Endodermal cell (in vitro differentiated cells): ENCODE data around the gene NEK3. TPM values are rescaled to one million over a fixed set of nuclear protein-coding genes. Genes with fewer than 3 reads are reported as not detected.
A peak's percentile ranks its signal among the peaks of the same experiment; 100 is the strongest.
"Not testable (repeated sequence)": the region's sequence is repeated elsewhere in the genome, so short reads cannot be mapped to it uniquely, and the experiment has no call there.

Experiments
- DNase-seq: peaks from one replicate; pipeline ENCODE4 v3.0.0-alpha.2; 2017
- H3K27ac ChIP-seq: 2 replicates; pipeline ENCODE4 v1.5.1; 2013; ENCODE audit warnings: mild to moderate bottlenecking, low read depth, low read length, moderate library complexity
- H3K27me3 ChIP-seq: 2 replicates; pipeline ENCODE4 v1.6.1; 2013; ENCODE audit warnings: mild to moderate bottlenecking, low read length, moderate library complexity; ENCODE audit not compliant: insufficient read depth, control insufficient read depth, poor library complexity, severe bottlenecking
- H3K36me3 ChIP-seq: 2 replicates; pipeline ENCODE4 v1.7.0; 2013; ENCODE audit warnings: mild to moderate bottlenecking, low read length, moderate library complexity; ENCODE audit not compliant: control insufficient read depth, insufficient read depth
- H3K4me1 ChIP-seq: one replicate; pipeline ENCODE4 v1.7.0; 2013; ENCODE audit warnings: low read length; ENCODE audit not compliant: control insufficient read depth, insufficient read depth
- H3K4me3 ChIP-seq: 2 replicates; pipeline ENCODE4 v1.5.1; 2013; ENCODE audit warnings: mild to moderate bottlenecking, low read length, moderate library complexity
- H3K9ac ChIP-seq: 2 replicates; pipeline ENCODE4 v1.6.1; 2013; ENCODE audit warnings: mild to moderate bottlenecking, low read length, moderate library complexity; ENCODE audit not compliant: poor library complexity, severe bottlenecking; ENCODE audit errors: extremely low read depth
- H3K9me3 ChIP-seq: 2 replicates; pipeline ENCODE4 v1.6.1; 2013; ENCODE audit warnings: mild to moderate bottlenecking, low read length, moderate library complexity; ENCODE audit not compliant: control insufficient read depth
- H3K27ac Mint-ChIP-seq: 2 replicates; pipeline ENCODE4 v1.8.0; 2020; ENCODE audit warnings: mixed read lengths
- H3K27me3 Mint-ChIP-seq: 2 replicates; pipeline ENCODE4 v1.8.0; 2021; ENCODE audit warnings: mild to moderate bottlenecking, mixed read lengths; ENCODE audit not compliant: insufficient read depth
- H3K36me3 Mint-ChIP-seq: 2 replicates; pipeline ENCODE4 v1.8.0; 2020; ENCODE audit warnings: low read depth, mixed read lengths
- H3K4me1 Mint-ChIP-seq: 2 replicates; pipeline ENCODE4 v1.8.0; 2020; ENCODE audit warnings: mixed read lengths
- H3K4me3 Mint-ChIP-seq: 2 replicates; pipeline ENCODE4 v1.8.0; 2020; ENCODE audit warnings: mild to moderate bottlenecking, moderate library complexity, mixed read lengths
- H3K9me3 Mint-ChIP-seq: 2 replicates; pipeline ENCODE4 v1.8.0; 2020; ENCODE audit warnings: mild to moderate bottlenecking, mixed read lengths
- WGBS, 2 experiments: methylation state at CpG; one replicate each; pipeline versions ENCODE4 v1.1.5 to v1.1.7; 2013; ENCODE audit warnings: missing lambda C conversion rate in 2 of 2, mixed read lengths in 1 of 2; ENCODE audit not compliant: insufficient coverage in 1 of 2, insufficient read length in 1 of 2; 5-methylcytosine and 5-hydroxymethylcytosine counted together
- long read RNA-seq, 4 experiments: library from polyadenylated mRNA in 2 of 4; library from RNA in 1 of 4; library from capped mRNA in 1 of 4; stranded (forward) in 3 of 4; unstranded in 1 of 4; transcript quantifications; one replicate each; pipeline ENCODE4 v2.0.0, GENCODE V29; 2020 to 2021; ENCODE audit warnings: inconsistent platforms in 1 of 4
- polyA plus RNA-seq, 2 experiments: library from polyadenylated mRNA; stranded (reverse); fragments of 50-300 nt; gene quantifications; one replicate each; pipeline ENCODE4 v1.2.3, GENCODE V29; 2013
- total RNA-seq, 2 donors: library from RNA; stranded (reverse); fragmentation: NEBNext Ultra II Directional in 1 of 2; extraction: Animal tissue kit (Norgen Biotek cat#: 25700) in 1 of 2; gene quantifications; 2 replicates in 1 of 2; 3 replicates in 1 of 2; pipeline ENCODE4 v1.2.1, GENCODE V29; 2021
- TF ChIP-seq, protein P1 (sequence below): fragments of 200-600 bp; sonication (generic); conservative IDR thresholded peaks from 2 replicates; pipeline ENCODE4 v1.5.0; 2021; ENCODE audit warnings: antibody characterized with exemption, mild to moderate bottlenecking

Gene NEK3, protein sequence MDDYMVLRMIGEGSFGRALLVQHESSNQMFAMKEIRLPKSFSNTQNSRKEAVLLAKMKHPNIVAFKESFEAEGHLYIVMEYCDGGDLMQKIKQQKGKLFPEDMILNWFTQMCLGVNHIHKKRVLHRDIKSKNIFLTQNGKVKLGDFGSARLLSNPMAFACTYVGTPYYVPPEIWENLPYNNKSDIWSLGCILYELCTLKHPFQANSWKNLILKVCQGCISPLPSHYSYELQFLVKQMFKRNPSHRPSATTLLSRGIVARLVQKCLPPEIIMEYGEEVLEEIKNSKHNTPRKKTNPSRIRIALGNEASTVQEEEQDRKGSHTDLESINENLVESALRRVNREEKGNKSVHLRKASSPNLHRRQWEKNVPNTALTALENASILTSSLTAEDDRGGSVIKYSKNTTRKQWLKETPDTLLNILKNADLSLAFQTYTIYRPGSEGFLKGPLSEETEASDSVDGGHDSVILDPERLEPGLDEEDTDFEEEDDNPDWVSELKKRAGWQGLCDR
- total RNA-seq = 10 to 100 TPM; 30.7 to 48.8 TPM
- 38.5 TPM for polyA plus RNA-seq (2013, experiment 1 of 2)
- 38.2 TPM for polyA plus RNA-seq (2013, experiment 2 of 2)
- long read RNA-seq, experiment 1, partial matches to known transcripts = 7 of 15 reads
- long read RNA-seq, experiment 1, other reads (novel, unspliced or antisense) = 4 of 15 reads
- long read RNA-seq, experiment 2, transcript NEK3-205 (16 exons, 2,396 nt) = major isoform, 13 of 58 reads
- long read RNA-seq, experiment 2, partial matches to known transcripts = 4 of 58 reads
- long read RNA-seq, experiment 2, other reads (novel, unspliced or antisense) = 38 of 58 reads
- long read RNA-seq, experiment 3, transcript NEK3-205 (16 exons, 2,396 nt) = major isoform, 20 of 88 reads
- long read RNA-seq, experiment 3, partial matches to known transcripts = 16 of 88 reads
- long read RNA-seq, experiment 3, other reads (novel, unspliced or antisense) = 47 of 88 reads
- long read RNA-seq, experiment 4, transcript NEK3-205 (16 exons, 2,396 nt) = major isoform, 18 of 59 reads
- long read RNA-seq, experiment 4, partial matches to known transcripts = 10 of 59 reads
- long read RNA-seq, experiment 4, other reads (novel, unspliced or antisense) = 31 of 59 reads

DNA sequence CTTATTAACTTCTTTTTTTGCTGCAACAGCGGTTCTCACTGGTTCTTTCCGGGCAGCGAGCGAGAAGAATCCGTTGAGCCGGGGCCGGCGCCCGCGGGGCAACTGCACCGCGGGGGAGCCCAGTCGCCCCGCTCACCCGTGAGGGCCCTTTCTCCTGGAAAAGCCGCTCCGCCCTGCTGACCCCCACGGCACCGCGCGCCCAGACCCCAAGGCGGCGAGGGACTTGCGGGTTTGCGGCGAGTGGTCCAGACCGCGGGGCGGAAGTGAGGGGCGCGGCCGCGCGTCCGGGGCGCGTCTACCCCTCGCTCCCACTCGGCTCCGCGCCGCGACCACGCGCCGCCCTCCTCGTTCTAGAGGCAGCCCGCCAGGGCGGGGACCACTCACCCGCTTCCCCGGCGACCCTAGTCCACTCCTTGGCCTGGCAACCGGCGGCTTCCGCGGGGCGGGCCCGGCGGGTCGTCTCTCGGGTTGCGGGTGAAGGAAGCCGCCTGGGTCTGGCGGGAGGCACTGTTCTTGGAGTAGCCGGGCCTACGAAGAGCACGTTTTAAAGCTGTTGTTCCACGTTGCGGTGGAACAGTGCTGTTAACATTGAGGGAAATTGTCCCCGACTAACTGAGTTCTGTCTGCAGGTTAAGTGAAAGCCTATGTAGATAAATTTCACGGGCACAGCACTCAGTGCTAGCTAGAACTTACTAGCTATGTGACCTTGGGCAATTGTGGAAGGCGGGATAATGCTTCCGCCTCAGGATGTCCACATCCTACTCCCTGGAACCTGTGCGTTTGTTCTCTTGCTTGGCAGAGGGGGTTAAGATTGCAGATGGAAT lies at the start of gene NEK3:
NEK3 (minus strand) TSS at position 439 of the 824 bp plus-strand sequence. CDS start 3,406 bp downstream, outside the sequence.
- no peaks in the 10 kb centered on the region for H3K9me3 ChIP-seq
- H3K27ac ChIP-seq = peak within 1 kb of the TSS; percentile 33
- H3K27me3 ChIP-seq = no peaks in the 10 kb centered on the region
- peaks cover 7% of the 10 kb centered on the region for H3K36me3 ChIP-seq
- H3K9me3 Mint-ChIP-seq = peaks cover 5% of the 10 kb centered on the region
- peaks cover 13% of the 10 kb centered on the region for H3K27me3 Mint-ChIP-seq
- DNase-seq = peak; percentile 89
- TF ChIP-seq, protein P1, sequence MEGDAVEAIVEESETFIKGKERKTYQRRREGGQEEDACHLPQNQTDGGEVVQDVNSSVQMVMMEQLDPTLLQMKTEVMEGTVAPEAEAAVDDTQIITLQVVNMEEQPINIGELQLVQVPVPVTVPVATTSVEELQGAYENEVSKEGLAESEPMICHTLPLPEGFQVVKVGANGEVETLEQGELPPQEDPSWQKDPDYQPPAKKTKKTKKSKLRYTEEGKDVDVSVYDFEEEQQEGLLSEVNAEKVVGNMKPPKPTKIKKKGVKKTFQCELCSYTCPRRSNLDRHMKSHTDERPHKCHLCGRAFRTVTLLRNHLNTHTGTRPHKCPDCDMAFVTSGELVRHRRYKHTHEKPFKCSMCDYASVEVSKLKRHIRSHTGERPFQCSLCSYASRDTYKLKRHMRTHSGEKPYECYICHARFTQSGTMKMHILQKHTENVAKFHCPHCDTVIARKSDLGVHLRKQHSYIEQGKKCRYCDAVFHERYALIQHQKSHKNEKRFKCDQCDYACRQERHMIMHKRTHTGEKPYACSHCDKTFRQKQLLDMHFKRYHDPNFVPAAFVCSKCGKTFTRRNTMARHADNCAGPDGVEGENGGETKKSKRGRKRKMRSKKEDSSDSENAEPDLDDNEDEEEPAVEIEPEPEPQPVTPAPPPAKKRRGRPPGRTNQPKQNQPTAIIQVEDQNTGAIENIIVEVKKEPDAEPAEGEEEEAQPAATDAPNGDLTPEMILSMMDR = no peak
- H3K9ac ChIP-seq = peak within 1 kb of the TSS; percentile 54
- H3K4me3 Mint-ChIP-seq = peak within 1 kb of the TSS; percentile 84
- peak within 1 kb of the TSS; percentile 89 for H3K4me3 ChIP-seq
- peaks cover 9% of the 10 kb centered on the region for H3K36me3 Mint-ChIP-seq
- WGBS, 2 experiments = 6 to 10% methylated on average over 42 to 74 of the region's 74 CpGs
- H3K4me1 Mint-ChIP-seq = peaks cover 51% of the 10 kb centered on the region
- peak within 1 kb of the TSS; percentile 85 for H3K27ac Mint-ChIP-seq
- H3K4me1 ChIP-seq = peaks cover 3% of the 10 kb centered on the region

DNA sequence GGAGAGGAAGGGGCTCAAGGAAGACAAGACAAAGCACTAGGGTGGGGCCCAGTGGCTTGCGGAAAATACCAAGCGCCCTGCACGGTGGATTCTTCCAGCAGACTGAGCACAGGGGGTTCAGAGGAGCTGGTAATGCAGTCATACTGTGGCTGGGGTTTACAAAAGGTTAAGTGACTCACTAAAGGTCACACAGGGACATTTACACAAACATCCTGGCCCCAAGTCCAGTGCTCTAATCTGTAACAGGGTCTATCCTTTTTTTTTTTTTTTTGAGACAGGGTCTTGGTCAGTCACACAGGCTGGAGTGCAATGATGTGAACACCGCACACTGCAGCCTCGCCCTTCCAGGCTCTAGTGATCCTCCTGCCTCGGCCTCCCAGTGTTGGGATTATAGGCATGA lies 49.0 kb upstream of the NEK3 start:
- H3K9ac ChIP-seq, H3K9me3 Mint-ChIP-seq, H3K27me3 ChIP-seq, H3K4me1 ChIP-seq, H3K4me3 ChIP-seq, DNase-seq, H3K27ac ChIP-seq, H3K36me3 ChIP-seq, H3K4me1 Mint-ChIP-seq, H3K36me3 Mint-ChIP-seq, H3K9me3 ChIP-seq, H3K27me3 Mint-ChIP-seq, H3K4me3 Mint-ChIP-seq, H3K27ac Mint-ChIP-seq: not testable (repeated sequence)
- 95 to 100% methylated on average over 2 to 4 of the region's 6 CpGs for WGBS, 2 experiments

DNA sequence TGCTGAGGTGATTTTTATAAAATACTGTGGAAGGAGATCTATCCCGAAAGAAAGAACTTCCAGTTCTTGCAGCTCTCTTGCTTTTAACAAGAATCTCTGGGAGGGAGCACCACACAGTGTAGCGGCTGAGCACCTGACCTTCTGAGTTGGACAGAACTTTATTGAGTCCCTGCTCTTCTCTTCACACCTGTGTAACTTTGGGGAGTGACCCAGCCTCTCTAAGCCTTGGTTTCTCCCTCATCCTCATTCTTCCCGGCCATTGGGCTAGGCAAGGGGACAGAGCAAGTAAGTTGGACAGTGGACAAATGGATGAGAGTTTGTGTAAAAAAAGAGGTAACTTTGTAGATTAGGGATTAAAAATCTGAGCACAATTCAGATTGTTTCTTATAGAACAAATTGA lies 48.5 kb upstream of the NEK3 start:
- not testable (repeated sequence) for DNase-seq, H3K27ac ChIP-seq, H3K9me3 ChIP-seq, H3K27me3 Mint-ChIP-seq, H3K36me3 Mint-ChIP-seq, H3K27me3 ChIP-seq, H3K9me3 Mint-ChIP-seq, H3K4me1 ChIP-seq, H3K9ac ChIP-seq, H3K27ac Mint-ChIP-seq, H3K4me3 ChIP-seq, H3K4me3 Mint-ChIP-seq, H3K36me3 ChIP-seq, H3K4me1 Mint-ChIP-seq
- 91 to 100% methylated on average over 1 to 2 of the region's 3 CpGs for WGBS, 2 experiments

DNA sequence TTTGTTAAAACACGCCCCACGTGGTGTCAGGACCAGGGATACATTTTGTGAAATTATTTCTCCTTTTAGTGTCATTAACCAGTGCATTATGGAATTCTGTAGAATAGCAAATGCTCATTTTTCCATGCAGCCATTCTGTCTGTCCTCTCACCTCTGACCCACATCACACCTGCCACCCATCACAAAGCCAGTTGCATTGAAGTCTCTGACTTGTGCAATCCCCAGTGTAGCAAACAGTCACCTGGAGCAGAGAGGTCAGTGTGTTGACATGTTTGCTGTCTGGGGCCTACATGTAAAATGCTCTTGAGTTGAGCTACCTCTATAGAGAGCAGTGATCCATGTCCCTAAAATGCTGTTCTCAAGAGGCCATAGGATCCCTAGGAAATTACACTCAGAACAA lies 47.9 kb upstream of the NEK3 start:
- H3K4me3 ChIP-seq, H3K27me3 Mint-ChIP-seq, H3K9me3 Mint-ChIP-seq, DNase-seq, H3K9ac ChIP-seq, H3K27me3 ChIP-seq, H3K4me1 ChIP-seq, H3K36me3 Mint-ChIP-seq, H3K9me3 ChIP-seq, H3K36me3 ChIP-seq, H3K27ac ChIP-seq, H3K4me1 Mint-ChIP-seq, H3K4me3 Mint-ChIP-seq, H3K27ac Mint-ChIP-seq: not testable (repeated sequence)
- WGBS, 2 experiments = no CpG with 5 or more reads among the region's 2 CpGs

DNA sequence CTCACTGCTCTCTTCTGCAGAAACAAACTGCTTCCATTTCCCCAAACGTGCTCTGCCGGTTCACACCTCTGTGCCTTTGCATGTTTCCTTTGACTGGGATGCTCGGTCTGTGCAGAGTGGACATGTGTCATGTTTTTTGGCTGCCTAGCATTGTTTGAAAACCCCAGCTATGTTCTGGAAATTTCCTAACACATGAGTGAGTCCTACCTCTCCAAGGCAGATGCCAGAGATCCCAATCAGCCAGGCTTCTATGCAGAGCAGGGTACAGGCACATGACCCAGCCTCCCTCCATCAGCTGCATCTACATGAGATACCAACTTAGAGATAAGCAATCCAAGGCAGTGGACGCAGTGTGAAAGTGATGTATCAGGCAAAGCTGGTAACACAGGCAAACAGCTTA lies 45.1 kb upstream of the NEK3 start:
- H3K9me3 ChIP-seq, DNase-seq, H3K4me1 ChIP-seq, H3K27me3 Mint-ChIP-seq, H3K36me3 Mint-ChIP-seq, H3K4me1 Mint-ChIP-seq, H3K36me3 ChIP-seq, H3K27me3 ChIP-seq, H3K4me3 ChIP-seq, H3K4me3 Mint-ChIP-seq, H3K27ac ChIP-seq, H3K9me3 Mint-ChIP-seq, H3K27ac Mint-ChIP-seq, H3K9ac ChIP-seq: not testable (repeated sequence)
- 78 to 79% methylated on average over 3 to 4 of the region's 4 CpGs for WGBS, 2 experiments
